WI38 (cell line): ENCODE data around the gene SOWAHB.

Experiments used
- H3K4me3 ChIP-seq: 2 replicates; pipeline ENCODE4 v1.5.1; 2011; ENCODE audit warnings: low read depth, mild to moderate bottlenecking, control low read depth, low read length
- CTCF ChIP-seq: IDR thresholded peaks from 2 replicates; pipeline ENCODE4 v1.5.1; 2012; ENCODE audit warnings: low read depth, mild to moderate bottlenecking, control low read depth, low read length

Gene SOWAHB

DNA sequence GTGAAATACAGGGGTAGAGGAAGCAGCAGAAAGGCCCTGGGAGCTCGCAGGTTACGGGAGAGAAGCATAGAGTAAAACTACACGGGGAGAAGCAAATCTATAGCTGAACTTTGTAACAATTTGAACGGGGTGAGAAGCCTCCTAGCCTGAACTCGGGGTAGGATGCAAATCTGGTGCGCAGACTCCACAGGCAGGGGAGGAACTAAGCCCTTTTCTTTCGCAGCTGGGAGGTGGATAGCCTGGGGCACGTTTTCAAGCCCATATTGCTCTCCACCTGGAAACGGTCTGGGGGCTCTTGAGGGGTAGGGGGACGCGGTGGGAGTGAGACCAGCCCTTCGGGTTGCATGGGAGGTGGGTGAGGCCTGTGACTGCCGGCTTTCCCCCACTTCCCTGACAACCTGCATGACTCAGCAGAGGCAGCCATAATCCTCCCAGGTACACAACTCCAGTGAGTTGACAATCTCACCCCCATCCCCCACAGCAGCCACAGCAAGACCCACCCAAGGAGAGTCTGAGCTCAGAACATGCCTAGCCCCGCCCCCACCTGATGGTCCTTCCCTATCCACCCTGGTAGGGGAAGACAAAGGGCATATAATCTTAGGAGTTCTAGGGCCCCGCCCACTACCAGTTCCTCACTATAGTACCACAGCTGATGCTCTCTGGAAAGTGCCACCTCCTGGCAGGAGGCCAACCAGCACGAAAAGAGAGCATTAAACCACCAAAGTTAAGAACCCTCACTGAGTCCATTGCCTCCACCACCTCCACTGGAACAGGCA lies 29.9 kb downstream of the SOWAHB start:
- H3K4me3 ChIP-seq = no peak overlapping the region
- TF ChIP-seq CTCF = no peak

DNA sequence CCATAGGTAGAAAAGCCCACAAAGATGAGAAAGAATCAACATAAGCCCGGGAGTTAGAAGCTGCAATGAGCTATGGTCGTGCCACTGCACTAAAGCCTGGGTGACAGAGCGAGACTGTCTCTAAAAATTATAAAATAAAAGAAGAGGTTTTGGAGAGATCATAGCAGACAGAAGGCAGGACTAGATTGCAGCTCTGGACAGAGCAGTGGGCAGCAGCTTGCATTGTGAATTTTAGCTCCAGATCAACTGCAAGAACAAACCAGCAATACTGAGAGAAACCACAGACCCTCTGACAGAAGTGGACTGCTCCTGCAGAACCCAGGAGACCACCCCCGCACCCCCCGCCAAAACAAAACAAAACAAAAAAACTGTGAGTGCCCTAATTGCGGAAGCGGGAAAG lies 30.6 kb downstream of the SOWAHB start:
- H3K4me3 ChIP-seq = no peak overlapping the region
- TF ChIP-seq CTCF = no peak

DNA sequence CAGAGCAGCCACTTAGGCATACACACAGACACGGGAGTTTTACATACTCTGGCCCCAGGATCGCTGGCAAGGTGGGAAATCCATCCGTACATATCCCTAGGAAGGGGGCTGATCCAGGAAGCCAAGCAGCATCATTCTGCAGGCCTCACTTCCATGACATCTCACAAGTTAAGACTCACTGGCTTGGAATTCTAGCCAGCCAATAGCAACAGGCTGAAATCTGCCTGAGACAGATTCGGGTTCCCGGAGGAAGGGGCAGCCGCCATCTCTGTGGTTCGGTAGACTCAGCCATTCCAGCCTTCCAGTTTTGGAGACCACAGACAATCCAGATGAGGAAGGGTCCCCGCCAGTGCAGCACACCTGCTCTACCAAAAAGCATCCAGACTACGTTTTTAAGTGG lies 31.3 kb downstream of the SOWAHB start:
- H3K4me3 ChIP-seq = no peak overlapping the region
- TF ChIP-seq CTCF = no peak

GRCh38 chr4:76858319-76858718 lies 39.6 kb downstream of the SOWAHB start:
- no peak overlapping the region for H3K4me3 ChIP-seq
- TF ChIP-seq CTCF = no peak

- TF ChIP-seq CTCF = no peak
- H3K4me3 ChIP-seq = no peak overlapping the region
Measured at GRCh38 chr4:76857074-76857409, 40.9 kb downstream of the SOWAHB start.

- TF ChIP-seq CTCF = no peak
- H3K4me3 ChIP-seq = no peak overlapping the region
Measured at GRCh38 chr4:76856243-76857073, 41.5 kb downstream of the SOWAHB start.

- no peak for TF ChIP-seq CTCF
- H3K4me3 ChIP-seq = no peak overlapping the region
Measured at GRCh38 chr4:76854858-76855257, 43.1 kb downstream of the SOWAHB start.
